ENCODE measurements around the gene MEG3.

DNA sequence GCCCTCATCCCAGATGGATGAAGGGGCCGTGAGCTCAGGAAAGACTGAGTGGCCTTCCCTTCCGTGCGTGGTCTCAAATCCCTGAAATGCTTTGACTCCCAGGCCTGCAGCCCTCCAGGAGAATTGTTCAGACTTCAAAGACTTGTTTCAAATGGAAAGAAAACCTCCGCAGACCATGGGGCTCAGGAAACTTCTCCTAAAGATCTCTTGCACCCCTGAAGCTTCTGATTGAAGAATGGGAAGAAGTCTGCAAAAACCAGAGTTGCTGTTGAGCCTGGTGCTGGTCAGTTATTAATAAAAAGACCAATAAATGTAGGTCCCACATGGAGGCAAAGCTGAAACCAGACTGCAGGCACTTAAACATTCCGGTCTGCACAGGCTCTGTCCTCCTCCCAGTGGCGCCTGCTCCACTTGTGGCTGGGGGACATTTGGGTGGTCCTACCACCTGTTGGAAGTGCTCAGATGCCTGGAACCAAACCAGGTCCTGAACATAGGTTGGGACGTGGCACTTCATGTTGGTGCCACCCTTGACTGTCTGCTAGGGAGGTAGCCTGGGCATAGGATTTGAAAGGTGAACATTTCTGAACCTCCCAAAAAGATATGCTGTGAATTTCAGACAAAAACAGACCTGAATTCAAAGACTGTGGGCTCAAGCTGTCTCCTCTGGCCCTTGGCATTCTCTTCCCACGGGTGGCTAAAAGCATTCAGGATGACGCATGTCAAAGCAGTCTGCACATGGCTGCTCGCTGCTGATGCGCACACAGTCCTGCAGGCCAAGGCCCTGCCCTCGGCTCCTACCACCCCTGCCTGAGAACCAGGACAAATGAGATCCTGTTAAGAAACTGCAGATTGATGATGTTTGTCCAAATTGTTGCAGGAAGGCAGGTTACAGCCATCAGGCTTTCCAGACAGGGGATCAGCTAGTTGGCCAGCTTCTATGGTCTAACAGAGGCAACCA is 36.2 kb upstream of the MEG3 start:
- TF ChIP-seq, protein P1, sequence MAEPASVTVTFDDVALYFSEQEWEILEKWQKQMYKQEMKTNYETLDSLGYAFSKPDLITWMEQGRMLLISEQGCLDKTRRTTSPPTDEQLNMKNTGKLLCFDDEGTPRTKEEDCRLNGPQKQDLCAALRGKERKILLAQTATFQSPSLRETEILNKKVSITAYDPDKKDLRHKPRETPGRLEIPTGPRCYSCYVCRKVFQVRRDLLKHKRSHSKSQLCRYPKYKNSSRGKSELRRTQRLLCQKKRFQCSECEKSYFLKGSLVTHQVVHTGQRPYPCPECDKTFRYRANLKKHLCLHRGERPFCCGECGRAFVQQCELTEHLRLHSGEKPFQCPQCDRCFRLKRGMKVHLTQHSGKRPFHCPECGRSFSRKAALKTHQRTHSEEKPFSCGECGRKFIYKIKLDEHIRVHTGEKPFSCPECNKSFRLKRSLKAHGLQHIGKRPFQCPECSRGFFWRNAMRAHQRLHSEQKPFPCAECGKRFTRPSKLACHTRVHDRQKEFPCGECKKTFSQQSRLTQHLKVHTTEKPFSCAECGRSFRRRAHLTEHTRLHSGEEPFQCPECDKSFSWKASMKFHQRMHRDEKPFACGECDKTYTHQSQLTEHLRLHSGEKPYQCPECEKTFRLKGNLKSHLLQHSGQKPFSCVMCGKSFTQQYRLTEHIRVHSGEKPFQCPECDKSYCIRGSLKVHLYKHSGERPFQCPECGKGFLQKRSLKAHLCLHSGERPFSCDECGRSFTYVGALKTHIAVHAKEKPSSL (CRISPR knock-in tag; conservative IDR thresholded peaks at IDR 0.05): no peak
- TF ChIP-seq, protein P2, sequence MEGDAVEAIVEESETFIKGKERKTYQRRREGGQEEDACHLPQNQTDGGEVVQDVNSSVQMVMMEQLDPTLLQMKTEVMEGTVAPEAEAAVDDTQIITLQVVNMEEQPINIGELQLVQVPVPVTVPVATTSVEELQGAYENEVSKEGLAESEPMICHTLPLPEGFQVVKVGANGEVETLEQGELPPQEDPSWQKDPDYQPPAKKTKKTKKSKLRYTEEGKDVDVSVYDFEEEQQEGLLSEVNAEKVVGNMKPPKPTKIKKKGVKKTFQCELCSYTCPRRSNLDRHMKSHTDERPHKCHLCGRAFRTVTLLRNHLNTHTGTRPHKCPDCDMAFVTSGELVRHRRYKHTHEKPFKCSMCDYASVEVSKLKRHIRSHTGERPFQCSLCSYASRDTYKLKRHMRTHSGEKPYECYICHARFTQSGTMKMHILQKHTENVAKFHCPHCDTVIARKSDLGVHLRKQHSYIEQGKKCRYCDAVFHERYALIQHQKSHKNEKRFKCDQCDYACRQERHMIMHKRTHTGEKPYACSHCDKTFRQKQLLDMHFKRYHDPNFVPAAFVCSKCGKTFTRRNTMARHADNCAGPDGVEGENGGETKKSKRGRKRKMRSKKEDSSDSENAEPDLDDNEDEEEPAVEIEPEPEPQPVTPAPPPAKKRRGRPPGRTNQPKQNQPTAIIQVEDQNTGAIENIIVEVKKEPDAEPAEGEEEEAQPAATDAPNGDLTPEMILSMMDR (IDR thresholded peaks at IDR 0.05): no peak
- TF ChIP-seq FOXK1 (CRISPR knock-in tag; IDR thresholded peaks at IDR 0.05) (no peak), GABPB1 (CRISPR knock-in tag; IDR thresholded peaks at IDR 0.05) (no peak)
- TF ChIP-seq, protein P3, sequence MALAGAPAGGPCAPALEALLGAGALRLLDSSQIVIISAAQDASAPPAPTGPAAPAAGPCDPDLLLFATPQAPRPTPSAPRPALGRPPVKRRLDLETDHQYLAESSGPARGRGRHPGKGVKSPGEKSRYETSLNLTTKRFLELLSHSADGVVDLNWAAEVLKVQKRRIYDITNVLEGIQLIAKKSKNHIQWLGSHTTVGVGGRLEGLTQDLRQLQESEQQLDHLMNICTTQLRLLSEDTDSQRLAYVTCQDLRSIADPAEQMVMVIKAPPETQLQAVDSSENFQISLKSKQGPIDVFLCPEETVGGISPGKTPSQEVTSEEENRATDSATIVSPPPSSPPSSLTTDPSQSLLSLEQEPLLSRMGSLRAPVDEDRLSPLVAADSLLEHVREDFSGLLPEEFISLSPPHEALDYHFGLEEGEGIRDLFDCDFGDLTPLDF (CRISPR knock-in tag; IDR thresholded peaks at IDR 0.05): no peak
- TF ChIP-seq, protein P4, sequence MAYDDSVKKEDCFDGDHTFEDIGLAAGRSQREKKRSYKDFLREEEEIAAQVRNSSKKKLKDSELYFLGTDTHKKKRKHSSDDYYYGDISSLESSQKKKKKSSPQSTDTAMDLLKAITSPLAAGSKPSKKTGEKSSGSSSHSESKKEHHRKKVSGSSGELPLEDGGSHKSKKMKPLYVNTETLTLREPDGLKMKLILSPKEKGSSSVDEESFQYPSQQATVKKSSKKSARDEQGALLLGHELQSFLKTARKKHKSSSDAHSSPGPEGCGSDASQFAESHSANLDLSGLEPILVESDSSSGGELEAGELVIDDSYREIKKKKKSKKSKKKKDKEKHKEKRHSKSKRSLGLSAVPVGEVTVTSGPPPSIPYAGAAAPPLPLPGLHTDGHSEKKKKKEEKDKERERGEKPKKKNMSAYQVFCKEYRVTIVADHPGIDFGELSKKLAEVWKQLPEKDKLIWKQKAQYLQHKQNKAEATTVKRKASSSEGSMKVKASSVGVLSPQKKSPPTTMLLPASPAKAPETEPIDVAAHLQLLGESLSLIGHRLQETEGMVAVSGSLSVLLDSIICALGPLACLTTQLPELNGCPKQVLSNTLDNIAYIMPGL (CRISPR knock-in tag; IDR thresholded peaks at IDR 0.05): no peak
- TF ChIP-seq, protein P5, sequence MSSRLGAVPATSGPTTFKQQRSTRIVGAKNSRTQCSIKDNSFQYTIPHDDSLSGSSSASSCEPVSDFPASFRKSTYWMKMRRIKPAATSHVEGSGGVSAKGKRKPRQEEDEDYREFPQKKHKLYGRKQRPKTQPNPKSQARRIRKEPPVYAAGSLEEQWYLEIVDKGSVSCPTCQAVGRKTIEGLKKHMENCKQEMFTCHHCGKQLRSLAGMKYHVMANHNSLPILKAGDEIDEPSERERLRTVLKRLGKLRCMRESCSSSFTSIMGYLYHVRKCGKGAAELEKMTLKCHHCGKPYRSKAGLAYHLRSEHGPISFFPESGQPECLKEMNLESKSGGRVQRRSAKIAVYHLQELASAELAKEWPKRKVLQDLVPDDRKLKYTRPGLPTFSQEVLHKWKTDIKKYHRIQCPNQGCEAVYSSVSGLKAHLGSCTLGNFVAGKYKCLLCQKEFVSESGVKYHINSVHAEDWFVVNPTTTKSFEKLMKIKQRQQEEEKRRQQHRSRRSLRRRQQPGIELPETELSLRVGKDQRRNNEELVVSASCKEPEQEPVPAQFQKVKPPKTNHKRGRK (CRISPR knock-in tag; IDR thresholded peaks at IDR 0.05; ENCODE audit: borderline replicate concordance): no peak
- TF ChIP-seq, protein P6, sequence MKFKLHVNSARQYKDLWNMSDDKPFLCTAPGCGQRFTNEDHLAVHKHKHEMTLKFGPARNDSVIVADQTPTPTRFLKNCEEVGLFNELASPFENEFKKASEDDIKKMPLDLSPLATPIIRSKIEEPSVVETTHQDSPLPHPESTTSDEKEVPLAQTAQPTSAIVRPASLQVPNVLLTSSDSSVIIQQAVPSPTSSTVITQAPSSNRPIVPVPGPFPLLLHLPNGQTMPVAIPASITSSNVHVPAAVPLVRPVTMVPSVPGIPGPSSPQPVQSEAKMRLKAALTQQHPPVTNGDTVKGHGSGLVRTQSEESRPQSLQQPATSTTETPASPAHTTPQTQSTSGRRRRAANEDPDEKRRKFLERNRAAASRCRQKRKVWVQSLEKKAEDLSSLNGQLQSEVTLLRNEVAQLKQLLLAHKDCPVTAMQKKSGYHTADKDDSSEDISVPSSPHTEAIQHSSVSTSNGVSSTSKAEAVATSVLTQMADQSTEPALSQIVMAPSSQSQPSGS (CRISPR knock-in tag; IDR thresholded peaks at IDR 0.05; ENCODE audit: borderline replicate concordance, low read depth): no peak
